GM10266 (cell line): Measurements from ENCODE around the gene RANBP9.

Source experiments
- DNase-seq: peaks from one replicate; pipeline ENCODE4 v3.0.0; 2012; ENCODE audit errors: extremely low spot score
- TF ChIP-seq, protein P1 (sequence below): IDR thresholded peaks from 2 replicates; pipeline ENCODE4 v1.5.1; 2012; ENCODE audit warnings: mild to moderate bottlenecking, low read depth; ENCODE audit not compliant: control insufficient read depth, insufficient read depth; ENCODE audit errors: missing control alignments

RANBP9 gene

DNA sequence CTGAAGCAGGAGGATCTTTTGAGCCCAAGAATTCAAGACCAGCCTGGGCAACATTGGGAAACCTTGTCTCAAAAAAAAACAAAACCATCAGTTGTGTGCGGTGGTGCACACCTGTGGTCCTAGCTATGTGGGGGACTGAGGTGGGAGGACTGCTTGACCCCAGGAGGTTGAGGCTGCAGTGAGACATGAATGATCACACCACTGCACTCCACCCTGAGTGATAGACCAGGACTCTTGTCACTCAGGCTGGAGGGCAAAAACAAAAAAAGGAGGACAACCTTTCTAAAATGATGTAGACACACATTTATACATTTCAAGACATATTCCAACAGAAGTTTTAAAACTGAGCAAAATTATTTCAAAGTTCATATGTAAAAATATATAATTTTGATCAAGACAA, 51.4 kb downstream of the RANBP9 start:
- no peak for DNase-seq
- TF ChIP-seq, protein P1, sequence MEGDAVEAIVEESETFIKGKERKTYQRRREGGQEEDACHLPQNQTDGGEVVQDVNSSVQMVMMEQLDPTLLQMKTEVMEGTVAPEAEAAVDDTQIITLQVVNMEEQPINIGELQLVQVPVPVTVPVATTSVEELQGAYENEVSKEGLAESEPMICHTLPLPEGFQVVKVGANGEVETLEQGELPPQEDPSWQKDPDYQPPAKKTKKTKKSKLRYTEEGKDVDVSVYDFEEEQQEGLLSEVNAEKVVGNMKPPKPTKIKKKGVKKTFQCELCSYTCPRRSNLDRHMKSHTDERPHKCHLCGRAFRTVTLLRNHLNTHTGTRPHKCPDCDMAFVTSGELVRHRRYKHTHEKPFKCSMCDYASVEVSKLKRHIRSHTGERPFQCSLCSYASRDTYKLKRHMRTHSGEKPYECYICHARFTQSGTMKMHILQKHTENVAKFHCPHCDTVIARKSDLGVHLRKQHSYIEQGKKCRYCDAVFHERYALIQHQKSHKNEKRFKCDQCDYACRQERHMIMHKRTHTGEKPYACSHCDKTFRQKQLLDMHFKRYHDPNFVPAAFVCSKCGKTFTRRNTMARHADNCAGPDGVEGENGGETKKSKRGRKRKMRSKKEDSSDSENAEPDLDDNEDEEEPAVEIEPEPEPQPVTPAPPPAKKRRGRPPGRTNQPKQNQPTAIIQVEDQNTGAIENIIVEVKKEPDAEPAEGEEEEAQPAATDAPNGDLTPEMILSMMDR: no peak

DNA sequence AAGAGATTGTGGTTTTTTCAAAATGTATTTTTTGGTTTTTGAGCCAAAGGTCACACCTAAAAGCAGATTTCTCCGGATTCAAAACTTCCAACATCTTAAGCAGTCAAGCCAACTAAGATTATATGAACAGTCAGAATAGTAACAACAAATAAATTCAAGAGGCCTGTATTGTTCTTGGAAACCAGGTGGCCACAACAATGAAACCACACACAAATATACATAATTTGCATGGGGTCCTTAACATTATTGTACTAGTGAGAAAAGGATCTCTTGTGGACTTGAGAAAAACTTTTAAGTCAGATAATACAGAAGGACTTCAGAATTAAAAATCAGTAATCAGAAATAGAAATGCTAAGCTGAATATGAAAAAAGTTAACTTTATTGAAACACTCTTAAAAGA, 55.9 kb downstream of the RANBP9 start:
- TF ChIP-seq, protein P1: no peak
- no peak for DNase-seq

DNA sequence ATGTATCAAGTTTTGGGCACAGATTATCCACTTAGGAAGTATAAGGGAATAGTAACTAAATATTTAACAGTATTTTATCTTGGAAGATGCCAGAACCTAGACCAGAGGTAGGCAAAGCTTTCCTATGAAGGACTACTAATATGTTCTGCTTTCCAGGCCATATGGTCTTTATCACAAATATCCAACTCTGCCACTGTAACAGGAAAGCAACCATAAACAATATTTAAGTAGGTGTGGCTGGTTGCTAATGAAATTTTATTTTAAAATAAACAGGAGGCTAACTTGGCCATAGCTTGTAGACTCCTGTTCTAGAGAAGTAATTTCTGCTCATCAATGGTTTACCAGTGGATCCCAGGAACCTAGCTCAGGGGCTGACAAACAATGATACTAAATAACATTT, 57.1 kb downstream of the RANBP9 start:
- DNase-seq: no peak
- TF ChIP-seq, protein P1: no peak

DNA sequence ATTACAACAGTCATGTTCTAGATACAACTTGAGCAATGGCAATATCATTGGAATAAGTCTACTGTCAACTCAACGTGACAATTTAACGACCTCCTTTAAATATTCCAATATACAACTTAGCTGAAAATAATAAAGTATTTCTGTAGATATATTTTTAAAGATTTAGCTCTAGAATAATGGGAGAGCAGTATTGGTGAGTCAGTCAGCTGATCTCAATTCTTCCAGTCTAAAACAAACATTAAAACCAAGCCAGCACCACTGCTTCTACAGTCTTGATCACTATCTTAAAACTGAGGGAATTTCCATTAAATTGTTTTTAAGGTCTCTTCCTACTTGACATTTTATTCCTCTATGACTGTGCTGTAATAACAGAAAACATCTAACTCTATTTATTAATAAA, 58.3 kb downstream of the RANBP9 start:
- TF ChIP-seq, protein P1: no peak
- no peak for DNase-seq

DNA sequence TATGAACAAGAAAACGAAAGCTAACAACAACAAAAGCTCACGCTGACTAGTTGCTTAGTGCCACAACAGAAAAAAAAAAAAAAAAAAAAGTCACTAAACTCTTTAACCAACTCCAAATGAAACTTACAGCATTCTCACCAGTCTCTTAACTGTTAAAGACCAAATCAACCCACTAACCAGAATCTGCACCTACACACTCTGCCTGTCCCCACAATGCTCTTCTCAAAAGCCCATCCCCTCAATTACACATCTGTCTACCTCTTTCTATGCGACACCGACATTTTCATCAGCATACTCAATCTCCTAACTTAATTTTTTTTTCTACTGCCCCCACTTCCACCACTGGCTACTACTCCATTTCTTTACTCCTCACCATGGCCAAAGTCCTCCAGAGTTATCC, 62.2 kb downstream of the RANBP9 start:
- TF ChIP-seq, protein P1: no peak
- DNase-seq: no peak

DNA sequence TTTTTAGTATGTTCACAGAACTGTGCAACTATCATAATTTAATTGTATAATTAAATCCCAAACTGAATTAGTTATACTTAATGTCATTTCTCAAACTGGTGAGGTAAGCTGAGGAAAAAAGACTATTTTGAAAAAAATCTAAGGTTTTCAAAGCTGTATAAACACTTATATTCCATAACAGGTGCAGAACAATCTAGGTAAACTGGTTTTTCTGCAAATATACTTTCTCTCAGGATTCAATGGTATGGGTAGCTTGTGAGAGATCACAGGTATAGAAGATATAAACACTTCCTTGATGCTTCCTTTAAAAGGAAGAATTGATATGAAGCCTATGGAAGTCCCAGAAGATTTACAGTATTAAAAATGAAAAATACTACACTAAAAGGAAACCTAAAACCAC, 62.8 kb downstream of the RANBP9 start:
- TF ChIP-seq, protein P1: no peak

DNA sequence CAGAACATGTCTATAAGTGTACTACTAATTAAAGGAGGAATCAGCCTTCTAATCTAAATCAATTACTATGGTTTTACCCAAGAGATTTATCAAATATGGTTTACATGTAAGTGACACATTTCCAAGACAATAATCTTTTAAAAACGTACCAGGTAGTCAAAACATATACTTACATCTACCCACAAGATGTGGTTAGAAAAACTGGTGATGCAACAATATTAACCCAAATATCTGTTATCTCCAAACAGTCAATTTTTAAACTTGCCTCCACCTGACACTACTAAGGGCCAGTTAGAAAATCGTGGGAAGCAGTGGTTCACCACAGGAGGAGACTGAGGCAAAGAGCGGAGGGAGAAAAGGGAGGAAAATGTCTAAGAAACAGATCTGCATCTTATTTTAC, 68.5 kb downstream of the RANBP9 start:
- TF ChIP-seq, protein P1: no peak
- no peak for DNase-seq

More for the DNA sequence above, 62.8 kb downstream of the RANBP9 start:
- DNase-seq: no peak
